Trophoblast cell (in vitro differentiated cells and primary cell): ENCODE data around the gene ARL14EPL. TPM values are rescaled to one million over a fixed set of nuclear protein-coding genes. Genes with fewer than 3 reads are reported as not detected.
A peak's percentile ranks its signal among the peaks of the same experiment; 100 is the strongest.

Experiments
- DNase-seq, 2 donors: peaks; one replicate each; pipeline ENCODE4 v3.0.0-alpha.2; 2016
- H2AFZ ChIP-seq: 2 replicates; pipeline ENCODE4 v1.6.1; 2013; ENCODE audit warnings: low read length, moderate library complexity, mild to moderate bottlenecking; ENCODE audit not compliant: insufficient read depth, poor library complexity
- H2AK5ac ChIP-seq: 2 replicates; pipeline ENCODE4 v1.6.1; 2013; ENCODE audit warnings: mild to moderate bottlenecking, low read length
- H2BK120ac ChIP-seq: 2 replicates; pipeline ENCODE4 v1.6.1; 2013; ENCODE audit warnings: low read length, mild to moderate bottlenecking, moderate library complexity; ENCODE audit not compliant: insufficient read depth, poor library complexity
- H2BK12ac ChIP-seq: 2 replicates; pipeline ENCODE4 v1.6.1; 2013; ENCODE audit warnings: mild to moderate bottlenecking, low read length, moderate library complexity
- H2BK5ac ChIP-seq: 2 replicates; pipeline ENCODE4 v1.6.1; 2013; ENCODE audit warnings: low read length, low read depth, moderate library complexity, mild to moderate bottlenecking; ENCODE audit not compliant: poor library complexity
- H3K14ac ChIP-seq: 2 replicates; pipeline ENCODE4 v1.6.1; 2013; ENCODE audit warnings: mild to moderate bottlenecking, low read length
- H3K18ac ChIP-seq: 2 replicates; pipeline ENCODE4 v1.6.1; 2013; ENCODE audit warnings: mild to moderate bottlenecking, low read length
- H3K23ac ChIP-seq: 2 replicates; pipeline ENCODE4 v1.6.1; 2013; ENCODE audit warnings: low read length
- H3K27ac ChIP-seq: 2 replicates; pipeline ENCODE4 v1.5.1; 2013; ENCODE audit warnings: low read depth, mild to moderate bottlenecking, inconsistent platforms, low read length, moderate library complexity
- H3K27me3 ChIP-seq: 2 replicates; pipeline ENCODE4 v1.6.1; 2013; ENCODE audit warnings: inconsistent platforms, mild to moderate bottlenecking, low read length, moderate library complexity; ENCODE audit not compliant: insufficient read depth
- H3K36me3 ChIP-seq, 2 experiments: 1 replicate in 1 of 2; 2 replicates in 1 of 2; pipeline ENCODE4 v1.6.1; 2013; ENCODE audit warnings: low read length in 2 of 2, mild to moderate bottlenecking in 2 of 2, moderate library complexity in 1 of 2; ENCODE audit not compliant: insufficient read depth in 2 of 2, control insufficient read depth in 1 of 2
- H3K4ac ChIP-seq: 2 replicates; pipeline ENCODE4 v1.6.1; 2013; ENCODE audit warnings: low read depth, mild to moderate bottlenecking, low read length, moderate library complexity
- H3K4me1 ChIP-seq, 2 experiments: 1 replicate in 1 of 2; 2 replicates in 1 of 2; pipeline ENCODE4 v1.6.1; 2013; ENCODE audit warnings: low read length in 2 of 2, mild to moderate bottlenecking in 2 of 2, moderate library complexity in 1 of 2; ENCODE audit not compliant: insufficient read depth in 2 of 2, control insufficient read depth in 1 of 2
- H3K4me2 ChIP-seq: 2 replicates; pipeline ENCODE4 v1.6.1; 2013; ENCODE audit warnings: inconsistent platforms, mild to moderate bottlenecking, low read length, moderate library complexity
- H3K4me3 ChIP-seq: 2 replicates; pipeline ENCODE4 v1.5.1; 2013; ENCODE audit warnings: mild to moderate bottlenecking, low read depth, low read length, inconsistent platforms
- H3K79me1 ChIP-seq: one replicate; pipeline ENCODE4 v1.6.1; 2013; ENCODE audit warnings: low read length
- H3K79me2 ChIP-seq: 2 replicates; pipeline ENCODE4 v1.6.1; 2013; ENCODE audit warnings: low read length, mild to moderate bottlenecking; ENCODE audit not compliant: control insufficient read depth, insufficient read depth, poor library complexity
- H3K9ac ChIP-seq: 2 replicates; pipeline ENCODE4 v1.6.1; 2013; ENCODE audit warnings: mild to moderate bottlenecking, low read length
- H3K9me3 ChIP-seq: 2 replicates; pipeline ENCODE4 v1.6.1; 2013; ENCODE audit warnings: low read depth, mild to moderate bottlenecking, control low read depth, inconsistent platforms, low read length; ENCODE audit not compliant: insufficient read depth
- H4K12ac ChIP-seq: 2 replicates; pipeline ENCODE4 v1.6.1; 2013; ENCODE audit warnings: low read depth, mild to moderate bottlenecking, low read length, moderate library complexity
- H4K8ac ChIP-seq: 2 replicates; pipeline ENCODE4 v1.6.1; 2013; ENCODE audit warnings: low read depth, mild to moderate bottlenecking, low read length, moderate library complexity
- H4K91ac ChIP-seq: one replicate; pipeline ENCODE4 v1.6.1; 2013; ENCODE audit warnings: low read depth, mild to moderate bottlenecking, low read length, moderate library complexity
- WGBS: extraction: QIAGEN DNeasy Blood & Tissue Kit; methylation state at CpG from one replicate; pipeline ENCODE4 v1.1.7; 2013; ENCODE audit warnings: missing lambda C conversion rate; ENCODE audit not compliant: insufficient read length, insufficient coverage; ENCODE audit errors: extremely low coverage; 5-methylcytosine and 5-hydroxymethylcytosine counted together
- polyA plus RNA-seq: library from polyadenylated mRNA; stranded (reverse); fragments of 200-250 nt; gene quantifications from 2 replicates; pipeline ENCODE4 v1.2.3, GENCODE V29; 2013

The ARL14EPL gene
- 0.06 and 0.10 TPM in 2 replicates for polyA plus RNA-seq

DNA sequence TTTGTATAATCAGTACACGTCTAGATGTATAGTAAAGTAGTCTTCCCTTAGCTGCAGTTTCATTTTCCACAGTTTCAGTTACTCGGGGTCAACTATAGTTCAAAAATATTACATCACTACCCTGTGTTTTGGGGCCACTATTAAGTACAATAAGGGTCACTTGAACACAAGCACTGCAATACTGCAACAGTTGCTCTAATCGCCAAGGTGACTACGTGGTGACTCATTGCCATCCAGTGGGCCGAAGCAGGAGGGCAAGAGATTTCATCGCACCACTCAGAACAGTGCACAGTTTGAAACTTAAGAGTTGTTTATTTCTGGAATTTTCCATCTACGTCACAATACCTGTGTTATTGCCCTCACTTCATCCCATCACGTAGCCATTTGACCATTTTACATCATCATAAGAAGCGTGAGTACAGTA lies at the start of gene ARL14EPL:
Gene ARL14EPL, plus strand, starts transcription at position 379 of the 424 bp plus-strand sequence. CDS start 18,994 bp downstream, outside the sequence.
- WGBS = no CpG with 5 or more reads among the region's 9 CpGs
- Histone ChIP-seq H3K79me2 (no peaks in the 10 kb centered on the region), H3K4me2 (no peak within 1 kb of the TSS), H2BK120ac (no peak within 1 kb of the TSS), H3K36me3 (no peaks in the 10 kb centered on the region), H3K4me3 (no peak within 1 kb of the TSS), H4K91ac (no peak within 1 kb of the TSS), H3K79me1 (no peaks in the 10 kb centered on the region), H2BK12ac (no peak within 1 kb of the TSS), H3K18ac (no peak within 1 kb of the TSS), H3K9ac (no peak within 1 kb of the TSS), H2AFZ (no peak within 1 kb of the TSS), H4K12ac (no peak within 1 kb of the TSS), H4K8ac (no peak within 1 kb of the TSS), H3K9me3 (no peaks in the 10 kb centered on the region), H3K4me1 (no peaks in the 10 kb centered on the region), H2AK5ac (no peak within 1 kb of the TSS), H3K27me3 (no peaks in the 10 kb centered on the region), H3K27ac (no peak within 1 kb of the TSS), H3K4ac (no peak within 1 kb of the TSS), H2BK5ac (no peak within 1 kb of the TSS), H3K23ac (no peak within 1 kb of the TSS), H3K14ac (no peak within 1 kb of the TSS)
- peak; percentile 84 to 92 for DNase-seq

DNA sequence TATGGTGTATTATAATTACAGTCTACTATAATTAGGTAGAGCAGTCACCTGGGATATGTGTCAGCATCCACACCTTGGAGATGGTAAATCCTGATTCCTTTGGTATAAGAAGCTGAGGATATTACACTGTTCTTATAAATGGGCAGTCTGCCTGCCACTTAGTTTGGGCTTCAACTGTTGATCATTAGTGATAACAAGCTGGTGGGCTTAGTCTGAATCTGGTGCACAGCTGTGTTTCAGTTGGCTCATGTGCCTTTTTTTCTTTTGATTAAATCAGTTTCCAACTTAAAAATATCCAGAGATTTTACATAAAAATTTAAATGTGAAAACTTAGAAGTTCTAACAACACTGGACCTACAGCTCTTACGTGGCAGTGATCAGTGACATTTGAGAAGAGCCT lies 48.8 kb upstream of the ARL14EPL start:
- H3K9ac ChIP-seq = no peak overlapping the region
- H3K23ac ChIP-seq = no peak overlapping the region
- no peak overlapping the region for H2AK5ac ChIP-seq
- no peak overlapping the region for H2BK12ac ChIP-seq
- H3K36me3 ChIP-seq = no peaks in the 10 kb centered on the region
- no peaks in the 10 kb centered on the region for H3K4me1 ChIP-seq
- H4K12ac ChIP-seq = no peak overlapping the region
- no peaks in the 10 kb centered on the region for H3K79me2 ChIP-seq
- H3K79me1 ChIP-seq = no peaks in the 10 kb centered on the region
- H3K4me3 ChIP-seq = no peak overlapping the region
- H3K27ac ChIP-seq = no peak overlapping the region
- H3K18ac ChIP-seq = no peak overlapping the region
- no peak overlapping the region for H2BK5ac ChIP-seq
- no peak overlapping the region for H2AFZ ChIP-seq
- no peak overlapping the region for H4K8ac ChIP-seq
- H3K9me3 ChIP-seq = no peaks in the 10 kb centered on the region
- H4K91ac ChIP-seq = no peak overlapping the region
- H3K4me2 ChIP-seq = no peak overlapping the region
- no peaks in the 10 kb centered on the region for H3K27me3 ChIP-seq
- H3K14ac ChIP-seq = no peak overlapping the region
- WGBS = no CpG with 5 or more reads among the region's 1 CpG
- DNase-seq = no peak
- no peak overlapping the region for H2BK120ac ChIP-seq
- H3K4ac ChIP-seq = no peak overlapping the region

DNA sequence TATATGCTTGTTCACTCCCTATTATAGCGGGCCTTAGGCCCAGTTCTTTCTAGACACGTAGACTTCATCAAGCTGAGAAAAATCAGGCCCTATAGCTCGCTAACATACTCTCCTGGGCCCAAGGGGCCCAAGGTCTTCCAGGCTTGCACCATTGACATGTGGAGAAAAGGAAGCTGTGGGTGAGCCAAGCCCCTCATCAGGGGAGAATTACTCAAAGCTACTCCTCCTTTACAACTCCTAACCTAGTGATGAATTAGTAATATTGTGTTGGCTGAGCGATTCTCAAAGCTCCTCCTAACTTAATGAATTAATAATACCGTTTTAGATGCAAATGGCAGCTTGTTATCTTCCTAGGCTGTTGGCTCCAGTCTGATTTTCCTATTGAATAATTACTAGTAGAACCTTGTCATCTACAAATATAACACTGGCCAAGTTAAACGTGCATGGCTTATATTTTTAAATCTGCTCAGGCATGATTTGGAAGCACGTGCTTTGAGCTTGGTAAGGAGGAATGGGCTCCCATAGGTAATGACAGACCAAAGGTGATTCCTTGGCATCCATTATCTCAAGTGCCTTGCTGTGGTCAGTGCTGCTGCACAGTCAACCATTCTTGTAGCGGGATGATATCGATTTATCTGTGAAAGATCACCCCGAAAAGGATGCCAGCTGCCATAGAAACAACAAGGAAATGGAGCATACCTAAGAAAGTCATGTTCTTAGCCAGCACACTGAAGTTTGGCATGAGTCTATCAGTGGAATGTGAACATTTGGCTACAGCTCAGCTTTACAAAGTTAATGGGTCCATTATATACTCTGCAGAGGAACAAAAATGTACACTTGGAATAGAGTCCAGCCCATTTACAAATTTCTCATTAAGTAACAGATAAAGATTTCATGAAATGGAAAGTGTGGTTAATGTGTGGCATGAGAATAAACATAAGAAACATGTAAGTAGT lies 46.2 kb upstream of the ARL14EPL start:
- Histone ChIP-seq H3K18ac (no peak overlapping the region), H2AK5ac (no peak overlapping the region), H3K79me1 (no peaks in the 10 kb centered on the region), H3K9me3 (no peaks in the 10 kb centered on the region), H2AFZ (no peak overlapping the region), H3K27ac (no peak overlapping the region), H3K23ac (no peak overlapping the region), H2BK120ac (no peak overlapping the region), H3K36me3 (no peaks in the 10 kb centered on the region), H4K12ac (no peak overlapping the region), H3K4me2 (no peak overlapping the region), H3K14ac (no peak overlapping the region), H3K4me3 (no peak overlapping the region), H3K27me3 (no peaks in the 10 kb centered on the region), H3K79me2 (no peaks in the 10 kb centered on the region), H2BK12ac (no peak overlapping the region), H3K4ac (no peak overlapping the region), H3K4me1 (no peaks in the 10 kb centered on the region), H4K91ac (no peak overlapping the region), H4K8ac (no peak overlapping the region), H2BK5ac (no peak overlapping the region), H3K9ac (no peak overlapping the region)
- no CpG with 5 or more reads among the region's 10 CpGs for WGBS
- DNase-seq = no peak

DNA sequence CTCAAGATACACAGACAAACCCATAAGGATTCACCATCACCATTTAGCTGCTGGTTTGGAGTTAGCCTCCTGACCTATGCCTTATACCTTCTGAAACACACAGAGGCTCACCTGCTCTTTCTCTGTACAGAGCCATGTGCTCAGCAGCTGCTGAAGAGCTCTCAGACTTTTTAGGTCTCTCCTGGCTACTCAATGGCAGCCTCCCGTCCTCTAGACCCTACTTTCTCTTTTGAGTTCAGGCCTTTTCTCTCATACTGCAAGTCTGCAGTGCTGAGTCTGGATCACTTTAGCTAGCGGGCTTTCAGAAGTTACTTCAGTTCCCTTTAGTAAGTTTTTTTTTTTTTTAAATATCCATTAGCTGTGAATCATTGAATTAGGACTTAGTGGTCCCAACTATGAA lies 44.3 kb upstream of the ARL14EPL start:
- Histone ChIP-seq H3K14ac (no peak overlapping the region), H3K4me3 (no peak overlapping the region), H2BK12ac (no peak overlapping the region), H2BK5ac (no peak overlapping the region), H4K8ac (no peak overlapping the region), H2AFZ (no peak overlapping the region), H2BK120ac (no peak overlapping the region), H3K79me1 (no peaks in the 10 kb centered on the region), H3K4ac (no peak overlapping the region), H3K4me2 (no peak overlapping the region), H3K4me1 (no peaks in the 10 kb centered on the region), H3K27ac (no peak overlapping the region), H2AK5ac (no peak overlapping the region), H3K9ac (no peak overlapping the region), H3K9me3 (no peaks in the 10 kb centered on the region), H4K12ac (no peak overlapping the region), H3K27me3 (no peaks in the 10 kb centered on the region), H4K91ac (no peak overlapping the region), H3K18ac (no peak overlapping the region), H3K36me3 (no peaks in the 10 kb centered on the region), H3K79me2 (no peaks in the 10 kb centered on the region), H3K23ac (no peak overlapping the region)
- DNase-seq = no peak
- no CpG with 5 or more reads among the region's 2 CpGs for WGBS
